Stimulated activated CD8-positive, alpha-beta memory T cell treated with anti-CD3 and anti-CD28 coated beads, Interleukin-4, amount 100 ng/mL, for 48 hours (primary cell): ENCODE measurements around the gene TK2.

Source experiments
- DNase-seq: peaks from one replicate; pipeline ENCODE4 v3.0.0-alpha.2; 2020

Gene TK2

DNA sequence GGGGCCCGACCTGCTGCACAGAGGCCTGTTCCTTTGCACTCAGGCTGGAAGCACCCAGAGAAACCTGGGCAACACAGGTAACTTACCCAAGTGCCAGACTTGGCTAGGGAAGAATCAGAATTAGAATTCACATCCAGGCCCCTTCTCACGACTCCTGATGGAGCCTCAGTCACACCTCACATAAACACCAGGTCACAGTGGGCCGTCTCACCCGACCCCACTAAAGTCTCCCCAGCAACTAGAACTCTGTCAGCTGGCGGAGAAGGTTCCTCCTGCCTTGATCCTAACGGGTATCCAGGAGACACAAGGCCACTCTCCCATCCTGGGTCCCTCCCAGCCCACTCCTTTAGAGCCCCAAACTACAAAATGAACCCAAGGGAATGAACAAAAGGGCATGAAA is 6.4 kb downstream of the TK2 start:
- DNase-seq = no peak

DNA sequence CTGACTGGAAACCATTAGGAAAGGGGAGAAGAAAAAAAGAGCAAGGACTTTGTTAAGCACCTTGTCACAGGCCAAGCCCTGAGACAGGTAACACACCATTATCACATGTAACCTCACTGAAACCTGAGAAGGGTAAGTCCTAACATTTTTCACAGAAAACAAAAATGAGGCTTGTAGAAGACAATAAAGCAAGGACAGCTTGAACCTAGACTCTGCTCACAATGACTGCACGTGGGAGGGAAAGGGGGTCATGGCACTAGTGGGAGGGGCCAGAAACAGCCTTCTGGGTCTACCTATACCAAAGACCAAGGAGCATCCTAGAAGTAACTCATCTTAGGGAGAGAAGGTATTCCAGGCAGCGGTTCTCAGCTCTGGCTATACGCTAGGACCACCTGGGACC is 7.5 kb downstream of the TK2 start:
- no peak for DNase-seq

DNA sequence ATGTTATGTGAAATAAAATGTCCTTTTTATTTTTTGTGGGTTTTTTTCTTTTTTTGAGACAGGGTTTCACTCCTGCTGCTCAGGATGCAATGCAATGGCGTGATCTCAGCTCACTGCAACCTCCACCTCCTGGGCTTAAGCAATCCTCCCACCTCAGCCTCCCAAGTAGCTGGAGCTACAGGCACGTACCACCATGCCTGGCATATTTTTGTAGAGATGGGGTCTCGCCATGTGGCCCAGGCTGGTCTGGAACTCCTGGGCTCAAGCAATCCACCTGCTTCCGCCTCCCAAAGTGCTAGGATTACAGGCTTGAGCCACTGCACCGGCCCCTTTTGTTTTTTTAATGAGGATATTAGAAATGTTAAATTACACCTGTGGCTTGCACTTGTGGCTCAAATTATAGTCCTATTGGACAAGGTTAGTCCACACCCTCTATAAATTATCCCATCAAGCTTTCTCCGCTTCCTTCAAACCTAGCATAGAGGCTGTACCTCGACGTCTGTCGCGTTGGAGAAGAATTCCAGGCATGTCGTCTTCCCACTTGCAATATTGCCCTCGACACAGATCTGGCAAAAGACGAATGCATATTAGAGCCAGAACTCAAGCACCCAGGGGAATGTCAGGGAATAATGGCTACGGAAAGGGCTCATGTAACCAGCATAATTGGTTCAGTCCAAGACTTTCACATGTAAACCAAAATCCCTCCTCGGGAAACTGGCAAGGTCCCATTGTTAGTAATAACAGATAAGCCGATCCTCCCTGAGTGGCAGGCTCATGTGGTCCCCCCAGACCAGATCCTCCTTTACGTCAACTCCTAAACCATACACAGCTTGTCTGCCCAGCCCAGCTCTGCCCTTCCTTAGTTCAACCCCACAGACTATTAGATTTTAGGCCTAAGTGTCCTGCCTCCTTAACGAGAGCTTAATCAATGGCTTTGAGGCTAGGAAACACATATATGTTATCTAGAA is 8.2 kb downstream of the TK2 start:
- no peak for DNase-seq

DNA sequence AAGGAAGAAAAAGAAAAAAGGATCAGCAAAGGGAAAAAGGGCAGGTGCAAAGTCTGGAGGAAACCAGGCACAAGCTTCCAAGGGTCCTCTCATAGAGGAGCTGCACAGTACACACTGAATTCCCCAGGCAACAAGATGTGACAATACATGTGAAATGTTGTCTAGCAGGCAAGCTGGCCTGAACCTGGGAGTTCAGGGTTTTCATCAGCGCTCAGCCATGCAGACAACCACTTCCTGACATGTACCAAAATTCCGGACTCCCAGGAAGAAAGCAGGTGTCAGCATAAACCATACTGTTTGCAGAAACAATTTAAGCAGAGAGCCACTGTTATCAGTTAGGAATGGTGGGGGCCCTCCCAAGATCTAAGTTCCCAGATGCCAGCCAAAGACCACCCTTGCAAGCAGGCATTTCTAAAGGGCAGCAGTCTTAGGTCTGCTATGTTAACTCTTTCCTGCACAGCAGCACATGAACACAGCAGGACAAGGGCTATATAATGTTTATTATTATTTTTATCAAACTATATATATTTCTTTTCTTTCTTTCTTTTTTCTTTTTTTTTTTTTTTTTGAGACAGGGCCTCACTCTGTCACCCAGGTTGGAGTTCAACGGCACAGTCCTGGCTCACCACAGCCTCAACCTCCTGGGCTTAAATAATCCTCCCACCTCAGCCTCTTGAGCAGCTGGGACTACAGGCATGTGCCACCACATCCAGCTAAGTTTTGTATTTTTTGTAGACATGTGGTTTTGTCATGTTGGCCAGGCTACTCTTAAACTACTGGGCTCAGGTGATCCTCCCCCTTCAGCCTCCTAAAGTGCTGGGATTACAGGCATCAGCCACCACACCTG is 10.1 kb downstream of the TK2 start:
- DNase-seq = no peak

DNA sequence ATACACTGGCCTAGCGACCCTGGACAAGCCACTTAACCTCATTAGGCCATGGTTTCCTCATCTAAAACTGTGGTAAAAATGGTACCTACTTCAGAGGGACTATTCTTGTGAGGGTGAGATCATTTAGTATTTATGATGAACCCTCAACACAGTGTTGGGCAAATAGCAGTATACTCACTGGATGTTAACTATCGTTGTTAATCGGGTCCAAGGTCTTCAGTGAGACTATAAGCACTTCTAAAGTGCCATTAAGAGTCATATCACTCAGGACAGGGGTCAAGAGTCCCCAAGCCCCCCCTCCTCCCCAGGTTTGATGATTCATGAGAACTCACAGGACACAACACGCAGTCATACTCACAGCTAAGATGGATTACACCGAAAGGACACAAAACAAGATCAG is 11.0 kb downstream of the TK2 start:
- no peak for DNase-seq

DNA sequence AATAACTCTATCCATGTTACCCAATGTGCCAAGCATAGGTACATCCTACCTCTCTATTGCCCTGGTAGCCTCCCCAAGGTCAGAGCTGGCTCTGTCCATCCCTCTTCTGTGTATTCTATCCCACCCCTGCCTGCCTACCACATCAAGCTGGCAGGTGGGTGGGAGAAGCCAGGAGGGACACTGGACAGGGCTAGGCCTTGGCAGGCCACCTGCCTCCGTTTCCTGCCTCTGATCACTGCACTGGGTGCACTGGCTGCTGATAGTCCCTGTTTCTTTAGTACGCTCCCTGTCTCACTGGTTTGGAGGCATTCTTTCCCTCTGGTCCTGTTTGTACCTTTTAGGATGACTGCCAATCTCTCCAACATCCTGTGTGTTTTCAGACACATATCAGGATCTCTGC is 12.7 kb downstream of the TK2 start:
- DNase-seq = no peak

DNA sequence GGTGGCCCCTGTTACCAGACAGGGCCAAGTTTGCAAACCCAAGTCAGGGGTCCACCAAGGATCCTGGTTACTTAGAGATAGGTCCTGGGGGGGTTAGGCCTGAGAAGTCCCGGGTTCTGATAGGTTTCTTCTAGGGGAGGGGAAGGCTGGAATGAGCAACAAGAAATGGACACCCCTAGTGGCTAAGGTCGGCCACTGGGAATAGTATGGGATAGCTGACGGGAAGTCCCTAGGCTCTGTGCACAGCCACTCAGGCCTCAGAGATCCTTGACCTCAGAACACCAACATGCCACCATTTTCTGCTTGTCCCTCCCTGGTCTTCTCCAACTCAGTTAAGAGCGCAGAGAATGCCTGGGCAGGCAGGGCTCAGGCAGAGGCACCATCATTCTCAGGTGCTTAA is 13.4 kb downstream of the TK2 start:
- no peak for DNase-seq

DNA sequence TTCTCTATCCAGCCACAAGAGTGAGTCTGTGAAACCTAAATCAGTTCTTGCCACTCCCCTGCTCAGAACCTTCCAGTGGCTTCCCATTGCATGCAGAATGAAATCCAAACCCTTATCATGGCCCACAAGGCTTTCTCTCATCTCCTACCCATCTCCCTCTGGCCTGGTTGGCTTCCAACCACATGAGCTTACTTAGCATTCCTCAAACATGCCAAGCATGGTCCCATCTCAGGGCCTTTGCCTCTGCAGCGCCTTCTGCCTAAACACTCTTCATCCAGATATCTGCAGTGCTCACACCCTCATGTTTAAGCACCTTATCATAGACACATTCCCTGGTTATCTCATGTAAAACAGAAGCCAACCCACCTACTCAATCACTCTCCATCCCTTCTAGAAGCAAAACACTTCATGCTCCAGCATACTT is 15.5 kb downstream of the TK2 start:
- no peak for DNase-seq

DNA sequence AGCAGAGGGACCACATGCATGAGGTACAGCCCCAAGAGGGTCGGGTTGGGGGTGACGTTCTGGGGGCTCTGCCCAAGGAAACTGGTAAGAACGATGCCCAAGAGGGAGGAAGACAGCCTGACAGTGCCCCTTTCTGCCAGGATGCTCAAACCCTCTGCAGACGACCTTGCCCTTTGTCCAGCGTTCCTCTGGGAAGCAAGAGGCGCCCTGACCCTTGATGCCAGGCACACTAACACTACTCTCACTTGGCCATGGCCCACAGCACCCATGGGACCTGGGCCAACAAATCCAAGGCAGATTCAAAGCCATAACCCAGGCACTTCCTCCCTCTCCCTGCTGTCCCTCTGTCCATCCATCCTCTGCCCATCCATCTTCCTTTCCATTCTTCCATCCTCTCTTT is 20.4 kb downstream of the TK2 start:
- DNase-seq = no peak

DNA sequence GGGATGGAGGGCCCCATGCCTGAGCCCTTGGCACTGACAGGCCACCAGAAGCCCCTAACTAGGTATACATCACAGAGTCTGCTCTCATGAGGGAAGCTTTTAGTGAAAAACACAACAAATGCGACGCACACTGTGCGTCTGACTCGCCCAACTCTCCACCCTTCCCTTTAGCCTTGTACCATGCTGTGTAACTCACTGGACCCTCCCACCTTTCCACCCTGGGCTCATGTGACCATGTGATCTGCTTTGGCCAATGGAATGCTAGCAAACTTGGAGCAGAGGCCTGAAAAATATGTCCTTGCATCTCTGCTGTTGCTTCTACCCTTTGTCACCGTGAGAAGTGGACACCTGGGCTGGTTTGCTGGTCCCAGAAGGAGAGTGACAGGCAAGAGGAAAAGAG is 21.6 kb downstream of the TK2 start:
- DNase-seq = no peak

DNA sequence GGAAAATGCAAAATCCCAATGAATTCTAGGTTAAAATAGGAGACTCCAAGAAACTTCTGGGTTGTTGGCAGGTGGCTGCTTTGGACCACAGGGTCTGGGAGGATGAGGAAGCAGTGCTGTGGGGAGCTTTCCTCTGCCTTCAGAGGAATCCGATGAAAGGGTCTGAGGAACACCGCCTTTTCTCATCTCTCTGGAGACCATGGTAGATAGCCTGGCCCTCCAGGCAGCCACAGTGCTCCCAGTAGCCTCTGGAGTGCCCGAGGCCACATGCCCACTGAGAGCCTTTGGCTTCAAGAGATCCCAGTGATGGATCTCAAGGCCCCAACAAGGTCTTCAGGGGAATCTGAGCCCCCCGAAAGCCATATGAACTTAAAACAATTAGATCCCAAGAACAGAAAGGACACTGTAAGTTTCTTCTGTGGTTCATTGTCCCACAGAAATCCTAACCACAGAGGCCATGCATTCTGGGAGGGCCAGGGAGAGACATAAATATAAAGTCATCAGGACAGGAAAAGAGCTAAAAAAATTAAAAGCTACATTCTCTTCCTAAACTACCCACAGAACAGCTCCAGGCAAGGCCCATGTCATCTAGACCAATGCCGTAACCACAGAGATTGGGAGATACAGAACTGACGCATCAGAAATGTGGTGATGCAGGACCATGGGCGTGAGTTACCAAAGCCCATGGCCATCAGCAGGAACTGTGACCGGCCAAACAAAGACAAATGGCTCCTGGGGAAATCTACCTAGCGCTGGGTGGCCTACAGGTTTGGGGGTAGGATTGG is 24.3 kb downstream of the TK2 start:
- DNase-seq = no peak

DNA sequence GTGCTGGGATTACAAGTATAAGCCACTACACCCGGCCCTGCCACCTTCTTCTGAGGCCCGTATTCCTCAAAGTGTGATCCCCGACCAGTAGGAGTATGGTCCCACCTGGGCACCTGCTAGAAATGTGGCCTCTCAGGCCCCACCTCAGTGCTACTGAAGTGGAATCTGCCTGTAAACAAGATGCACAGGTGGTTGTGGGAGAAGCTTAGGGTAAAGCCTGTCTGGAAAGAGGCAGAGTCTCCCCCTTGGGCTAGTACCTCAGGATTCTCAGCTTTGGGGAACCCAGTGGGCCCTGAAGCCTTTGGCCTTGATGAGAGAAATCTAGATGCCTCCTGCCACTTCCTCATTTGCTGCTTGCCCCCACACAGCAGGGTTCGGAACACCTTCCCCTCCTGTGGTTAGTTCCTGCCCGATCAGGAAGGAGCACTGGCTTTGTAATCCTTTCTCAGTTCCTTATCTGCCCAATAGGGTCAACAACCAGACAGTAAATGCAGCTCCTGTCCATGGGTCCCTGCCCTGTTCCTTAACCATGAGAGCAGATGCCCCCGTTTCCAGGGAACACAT is 25.2 kb downstream of the TK2 start:
- DNase-seq = no peak

DNA sequence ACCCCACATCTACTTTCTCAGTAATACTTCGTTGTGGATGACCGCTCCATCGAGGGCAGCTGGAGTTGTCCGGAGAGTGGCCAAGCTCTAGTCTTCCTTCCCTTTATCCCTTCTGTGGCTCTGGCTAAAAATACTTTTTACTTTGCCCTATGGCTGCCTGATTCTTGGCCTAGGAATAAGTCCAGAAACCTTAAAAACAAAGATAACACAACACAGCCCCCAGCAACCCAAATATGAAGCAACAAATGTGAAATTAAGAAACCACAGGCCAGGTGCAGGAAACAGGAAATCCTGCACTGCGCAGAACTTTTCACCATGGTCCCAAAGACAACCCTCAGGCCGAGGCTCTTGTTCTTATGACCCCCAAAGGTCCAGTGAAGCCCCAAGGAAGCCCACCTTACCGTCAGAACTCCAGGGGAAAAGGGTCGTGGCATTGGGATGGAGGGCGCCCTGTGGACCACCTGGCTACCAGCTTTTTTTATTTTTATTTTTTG is 26.0 kb downstream of the TK2 start:
- DNase-seq = no peak

DNA sequence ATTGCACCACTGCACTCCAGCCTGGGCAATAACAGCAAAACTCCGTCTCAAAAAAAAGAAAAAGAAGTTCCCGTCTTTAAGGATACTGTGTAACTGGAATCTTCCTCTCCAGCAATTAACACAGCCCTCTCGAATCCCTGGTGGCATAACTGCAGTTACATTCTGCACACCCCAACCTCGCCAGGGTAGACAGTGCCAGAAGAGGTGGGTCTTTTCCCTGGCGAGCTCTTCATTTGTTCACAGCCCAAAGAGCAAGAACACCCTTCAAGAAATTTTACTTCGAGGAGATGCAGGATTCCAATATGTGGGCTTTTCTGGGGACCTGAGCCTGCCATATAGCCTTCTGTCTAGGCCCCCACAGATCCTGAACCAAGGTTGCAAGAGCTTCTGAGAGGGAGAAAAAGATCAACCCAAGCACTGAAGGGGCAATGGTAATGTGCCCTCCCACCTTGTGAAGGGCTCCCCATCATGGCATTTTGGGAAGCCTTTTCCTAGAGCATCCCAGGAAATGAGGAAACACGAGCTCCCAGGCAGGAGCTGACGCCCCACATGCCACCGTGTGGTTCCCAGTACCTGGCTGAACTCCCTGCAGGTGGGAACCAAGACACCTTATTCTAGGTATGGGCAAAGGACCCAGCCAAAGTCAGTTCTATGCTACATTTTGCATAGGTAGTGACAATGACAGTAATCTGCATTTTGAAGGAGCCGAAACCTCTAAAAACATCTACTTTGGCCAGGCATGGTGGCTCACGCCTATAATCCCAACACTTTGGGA is 26.9 kb downstream of the TK2 start:
- DNase-seq = no peak

DNA sequence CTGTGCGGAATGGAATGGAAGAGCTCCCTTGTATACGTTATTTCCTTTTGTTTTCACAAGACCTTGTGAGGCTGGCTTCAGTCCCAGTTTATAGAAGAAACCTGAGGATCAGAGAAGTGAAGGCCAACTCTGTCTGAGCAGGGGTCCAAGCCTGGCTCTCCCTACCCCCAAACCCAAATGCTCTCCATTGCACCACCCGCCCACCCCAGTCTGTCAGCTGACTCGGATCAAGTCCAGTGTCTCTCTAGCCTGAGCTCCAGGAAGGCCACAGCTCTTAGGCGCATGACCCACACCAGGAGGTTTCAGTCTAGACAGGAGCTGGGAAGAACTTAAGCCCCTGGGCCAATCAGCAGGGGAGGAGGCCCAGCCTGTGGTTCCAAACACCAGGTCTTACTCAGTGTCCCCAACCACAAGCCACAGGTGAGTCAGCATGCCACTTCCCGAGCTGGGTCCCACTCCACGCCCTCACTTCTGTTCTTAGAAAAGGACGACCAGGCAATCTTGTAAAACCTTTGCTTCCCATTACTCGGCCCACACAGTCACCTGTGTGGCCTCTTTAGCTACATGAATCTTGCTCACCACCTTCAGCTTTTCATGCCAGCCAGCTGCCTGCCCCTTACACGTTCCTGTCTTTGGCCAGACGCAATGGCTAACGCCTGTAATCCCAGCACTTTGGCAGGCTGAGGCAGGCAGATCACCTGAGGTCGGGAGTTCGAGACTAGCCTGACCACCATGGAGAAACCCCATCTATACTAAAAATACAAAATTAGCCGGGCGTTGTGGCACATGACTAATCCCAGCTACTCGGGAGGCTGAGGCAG is 27.8 kb downstream of the TK2 start:
- peak; percentile 98 for DNase-seq

DNA sequence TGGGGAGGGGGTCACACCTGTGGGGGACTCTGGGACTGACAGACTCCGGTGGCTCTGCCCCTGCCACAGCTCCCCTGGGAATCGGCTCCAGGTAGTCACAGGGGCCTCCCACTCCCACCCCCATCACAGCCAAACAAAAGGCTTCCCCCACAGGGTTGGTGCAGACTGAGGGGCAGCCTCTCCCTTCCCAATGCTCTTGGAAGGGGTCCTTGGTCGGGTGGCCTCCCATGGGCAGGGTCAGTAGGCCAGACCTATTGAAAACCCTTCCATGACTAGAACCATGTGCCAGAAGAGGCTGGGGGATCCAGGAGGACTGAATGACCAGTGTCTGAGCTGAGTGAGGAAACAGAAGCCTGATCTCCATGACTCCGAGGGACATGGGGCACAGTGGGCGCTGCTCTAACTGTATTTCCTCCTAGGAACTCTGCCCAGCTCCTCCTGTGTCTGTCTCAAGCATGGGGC is 28.6 kb downstream of the TK2 start:
- no peak for DNase-seq

DNA sequence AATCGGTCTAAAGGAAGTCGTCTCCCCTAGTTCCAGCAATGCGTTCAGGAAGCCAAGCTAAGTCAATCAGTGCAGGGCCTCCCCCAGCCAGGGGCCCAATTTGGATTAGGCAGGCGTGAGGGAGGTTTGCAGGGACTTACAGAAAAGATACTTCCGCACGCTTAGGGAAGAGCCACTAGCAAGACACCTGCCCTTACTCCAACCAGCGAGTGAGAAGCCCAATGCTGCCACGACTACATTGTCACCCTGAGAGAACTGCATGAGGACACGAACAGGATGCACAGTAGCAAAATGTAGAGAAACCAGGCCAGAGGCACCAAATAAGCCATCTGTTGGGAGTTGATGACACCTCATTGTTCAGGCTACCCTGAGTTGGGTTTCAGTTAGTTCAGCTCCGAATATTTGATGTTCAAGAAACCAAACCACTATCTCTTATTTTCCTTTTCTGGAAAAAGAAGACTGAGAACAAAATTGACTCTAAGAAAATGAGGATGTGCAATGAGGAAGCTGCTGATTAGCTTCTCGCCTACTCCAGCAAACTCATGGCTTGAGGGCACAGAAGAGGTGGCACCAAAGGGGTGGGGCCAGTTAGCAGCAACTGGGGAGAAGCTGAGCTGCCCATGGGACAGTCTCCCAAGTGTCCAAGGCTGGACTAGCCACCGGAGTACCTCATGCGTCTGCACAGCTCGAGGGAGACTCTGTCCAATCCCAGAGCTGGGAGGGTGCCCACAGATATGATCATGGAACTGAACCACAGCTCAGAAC is 29.3 kb downstream of the TK2 start:
- DNase-seq = no peak

DNA sequence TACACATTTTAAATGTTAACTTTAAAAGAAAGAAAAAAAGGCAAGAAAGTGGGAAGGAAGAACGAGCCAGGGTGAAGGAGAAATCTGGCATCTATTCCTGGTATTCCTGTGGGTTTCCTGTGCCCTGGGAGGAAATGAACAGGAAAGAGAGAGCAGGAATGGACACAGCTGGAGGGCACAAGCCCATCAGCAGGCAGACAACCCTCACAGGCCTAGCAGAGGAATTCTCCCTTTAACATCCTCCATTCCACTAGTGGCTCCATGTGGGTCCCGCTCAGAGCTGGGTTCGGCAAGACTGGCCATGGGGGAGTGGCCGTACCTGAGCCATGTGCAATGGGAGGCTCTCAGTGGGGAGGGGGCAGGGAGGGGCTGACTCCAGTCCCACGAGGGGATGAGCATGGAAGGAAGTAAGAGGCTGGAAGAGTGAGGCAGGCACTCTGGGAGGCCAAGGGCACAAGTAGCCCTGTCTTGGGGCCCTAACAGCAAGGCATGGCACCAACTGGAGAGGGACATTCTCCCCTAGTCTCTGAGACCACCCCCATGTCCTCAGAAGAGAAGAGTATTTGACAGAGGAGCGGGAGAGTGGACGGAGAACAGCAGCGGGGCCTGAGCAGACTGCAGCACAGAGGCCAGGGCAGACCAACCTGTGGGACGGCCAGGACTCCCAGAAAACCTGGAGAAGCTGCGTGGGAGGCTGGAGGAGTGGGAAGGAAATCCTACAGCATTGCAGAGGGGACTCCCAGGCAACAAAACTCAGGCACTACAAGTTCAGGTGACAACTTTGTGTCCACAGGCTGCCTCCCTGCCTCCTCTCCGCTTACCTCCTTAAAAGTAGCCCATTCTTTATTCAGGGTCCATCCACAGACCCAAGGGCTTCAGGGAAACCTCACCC is 30.2 kb downstream of the TK2 start:
- DNase-seq = no peak
